H9 (cell line): ENCODE data around the gene DPH1. TPM values are rescaled to one million over a fixed set of nuclear protein-coding genes. Genes with fewer than 3 reads are reported as not detected.

Experiments
- DNase-seq: peaks from one replicate; pipeline ENCODE4 v3.0.0-alpha.2; 2017
- H2AFZ ChIP-seq: one replicate; pipeline ENCODE4 v1.6.1; 2013; ENCODE audit warnings: mild to moderate bottlenecking, low read length, control low read depth, moderate library complexity
- H2AK5ac ChIP-seq: 2 replicates; pipeline ENCODE4 v1.6.1; 2013; ENCODE audit warnings: low read length, control low read depth, mixed read lengths; ENCODE audit not compliant: insufficient read length
- H2BK120ac ChIP-seq: one replicate; pipeline ENCODE4 v1.6.1; 2013; ENCODE audit warnings: low read depth, mild to moderate bottlenecking, low read length, control low read depth, inconsistent platforms; ENCODE audit not compliant: poor library complexity, severe bottlenecking
- H2BK12ac ChIP-seq: 2 replicates; pipeline ENCODE4 v1.6.1; 2013; ENCODE audit warnings: low read length, control low read depth, mixed read lengths, low read depth; ENCODE audit not compliant: insufficient read length
- H2BK15ac ChIP-seq: 2 replicates; pipeline ENCODE4 v1.6.1; 2013; ENCODE audit warnings: low read depth, low read length, control low read depth
- H2BK20ac ChIP-seq: one replicate; pipeline ENCODE4 v1.6.1; 2013; ENCODE audit warnings: low read depth, mild to moderate bottlenecking, low read length, control low read depth, inconsistent platforms; ENCODE audit not compliant: poor library complexity, severe bottlenecking
- H2BK5ac ChIP-seq: 2 replicates; pipeline ENCODE4 v1.6.1; 2013; ENCODE audit warnings: low read length, control low read depth, mixed read lengths; ENCODE audit not compliant: insufficient read length
- H3K14ac ChIP-seq: 2 replicates; pipeline ENCODE4 v1.6.1; 2013; ENCODE audit warnings: low read length, control low read depth; ENCODE audit not compliant: insufficient read depth
- H3K18ac ChIP-seq: 2 replicates; pipeline ENCODE4 v1.6.1; 2013; ENCODE audit warnings: low read depth, mild to moderate bottlenecking, mixed read lengths, low read length, control low read depth; ENCODE audit not compliant: insufficient read length
- H3K23ac ChIP-seq: 2 replicates; pipeline ENCODE4 v1.6.1; 2013; ENCODE audit warnings: low read length, control low read depth, mixed read lengths, low read depth; ENCODE audit not compliant: insufficient read length
- H3K23me2 ChIP-seq: 2 replicates; pipeline ENCODE4 v1.6.1; 2013; ENCODE audit warnings: low read depth, mild to moderate bottlenecking, mixed read lengths, low read length, control low read depth; ENCODE audit not compliant: insufficient read length, poor library complexity, severe bottlenecking
- H3K27ac ChIP-seq: 2 replicates; pipeline ENCODE4 v1.5.1; 2013; ENCODE audit warnings: low read length, control low read depth, mixed read lengths, low read depth; ENCODE audit not compliant: insufficient read length
- H3K27me3 ChIP-seq: 2 replicates; pipeline ENCODE4 v1.6.1; 2013; ENCODE audit warnings: low read length, control low read depth, inconsistent platforms; ENCODE audit not compliant: insufficient read depth
- H3K4ac ChIP-seq: 2 replicates; pipeline ENCODE4 v1.6.1; 2013; ENCODE audit warnings: low read depth, mild to moderate bottlenecking, control low read depth, inconsistent platforms, low read length, moderate library complexity
- H3K4me1 ChIP-seq: 2 replicates; pipeline ENCODE4 v1.6.1; 2013; ENCODE audit warnings: low read length, control low read depth, inconsistent platforms; ENCODE audit not compliant: insufficient read depth
- H3K4me2 ChIP-seq: 2 replicates; pipeline ENCODE4 v1.6.1; 2013; ENCODE audit warnings: low read length, control low read depth, mixed read lengths; ENCODE audit not compliant: insufficient read length, insufficient read depth
- H3K56ac ChIP-seq: 2 replicates; pipeline ENCODE4 v1.6.1; 2013; ENCODE audit warnings: low read depth, mild to moderate bottlenecking, mixed read lengths, low read length, control low read depth; ENCODE audit not compliant: insufficient read length
- H3K79me1 ChIP-seq: 2 replicates; pipeline ENCODE4 v1.6.1; 2013; ENCODE audit warnings: low read depth, mild to moderate bottlenecking, moderate library complexity, low read length, control low read depth, inconsistent platforms; ENCODE audit not compliant: insufficient read depth, poor library complexity, severe bottlenecking
- H3K79me2 ChIP-seq: 2 replicates; pipeline ENCODE4 v1.6.1; 2013; ENCODE audit warnings: low read length, control low read depth, inconsistent platforms; ENCODE audit not compliant: insufficient read depth
- H3K9ac ChIP-seq: 2 replicates; pipeline ENCODE4 v1.6.1; 2013; ENCODE audit warnings: low read length, control low read depth, mixed read lengths; ENCODE audit not compliant: insufficient read length; ENCODE audit errors: extremely low read depth
- H3K9me3 ChIP-seq: one replicate; pipeline ENCODE4 v1.6.1; 2013; ENCODE audit warnings: low read depth, low read length, inconsistent platforms; ENCODE audit not compliant: control insufficient read depth
- H3T11ph ChIP-seq: one replicate; pipeline ENCODE4 v1.6.1; 2013; ENCODE audit warnings: mild to moderate bottlenecking, low read length, control low read depth, inconsistent platforms
- H4K20me1 ChIP-seq: one replicate; pipeline ENCODE4 v1.6.1; 2013; ENCODE audit not compliant: control insufficient read depth, insufficient read length, insufficient read depth
- H4K5ac ChIP-seq: 2 replicates; pipeline ENCODE4 v1.6.1; 2013; ENCODE audit warnings: low read depth, mild to moderate bottlenecking, mixed read lengths, low read length, control low read depth; ENCODE audit not compliant: insufficient read length
- H4K8ac ChIP-seq: replicated peaks from 2 replicates; pipeline ENCODE4 v1.6.1; 2013; ENCODE audit warnings: low read length, control low read depth, mixed read lengths, low read depth; ENCODE audit not compliant: insufficient read length
- H4K91ac ChIP-seq: 2 replicates; pipeline ENCODE4 v1.6.1; 2013; ENCODE audit warnings: low read depth, mild to moderate bottlenecking, moderate library complexity, mixed read lengths, low read length, control low read depth; ENCODE audit not compliant: insufficient read length
- H3K27ac Mint-ChIP-seq, 3 experiments: 2 replicates in 2 of 3; 3 replicates in 1 of 3; pipeline ENCODE4 v1.8.0; 2020 to 2021; ENCODE audit warnings: mixed read lengths in 3 of 3, mild to moderate bottlenecking in 1 of 3, moderate library complexity in 1 of 3
- H3K27me3 Mint-ChIP-seq: 2 replicates; pipeline ENCODE4 v1.8.0; 2021; ENCODE audit warnings: low read depth, mild to moderate bottlenecking, moderate library complexity, mixed read lengths
- H3K36me3 Mint-ChIP-seq, 3 experiments: 2 replicates in 2 of 3; 3 replicates in 1 of 3; pipeline ENCODE4 v1.8.0; 2020 to 2021; ENCODE audit warnings: low read depth in 3 of 3, mixed read lengths in 3 of 3; ENCODE audit not compliant: insufficient read depth in 1 of 3
- H3K4me1 Mint-ChIP-seq, 2 experiments: 2 replicates each; pipeline ENCODE4 v1.8.0; 2020; ENCODE audit warnings: mixed read lengths in 2 of 2
- H3K4me3 Mint-ChIP-seq, 2 experiments: 2 replicates in 1 of 2; 3 replicates in 1 of 2; pipeline ENCODE4 v1.8.0; 2020 to 2021; ENCODE audit warnings: mild to moderate bottlenecking in 2 of 2, mixed read lengths in 2 of 2, moderate library complexity in 1 of 2
- H3K9me3 Mint-ChIP-seq, 2 experiments: 2 replicates in 1 of 2; 3 replicates in 1 of 2; pipeline ENCODE4 v1.8.0; 2020; ENCODE audit warnings: mild to moderate bottlenecking in 2 of 2, mixed read lengths in 2 of 2, moderate library complexity in 1 of 2
- WGBS: extraction: QIAGEN DNeasy Blood & Tissue Kit; methylation state at CpG from one replicate; pipeline ENCODE4 v1.1.7; 2013; ENCODE audit warnings: missing lambda C conversion rate, low lambda C conversion rate, mixed read lengths; ENCODE audit not compliant: insufficient read length; ENCODE audit errors: extremely low coverage; 5-methylcytosine and 5-hydroxymethylcytosine counted together
- microRNA-seq: library from miRNA; unstranded; fragments of <30 nt; microRNA quantifications from one replicate; pipeline ENCODE4, GENCODE V29; 2020; ENCODE audit warnings: borderline microRNAs expressed
- total RNA-seq: library from RNA; stranded (reverse); gene quantifications from 2 replicates; pipeline ENCODE4 v1.2.1, GENCODE V29; 2021
- TF ChIP-seq, protein P1 (sequence below): fragments of 200-600 bp; sonication (generic); conservative IDR thresholded peaks from 3 replicates; pipeline ENCODE4 v1.8.0; 2021; ENCODE audit warnings: antibody characterized with exemption, mild to moderate bottlenecking

DPH1 gene
- total RNA-seq, 1 experiment from 2014 or later: 27.5 TPM

DNA sequence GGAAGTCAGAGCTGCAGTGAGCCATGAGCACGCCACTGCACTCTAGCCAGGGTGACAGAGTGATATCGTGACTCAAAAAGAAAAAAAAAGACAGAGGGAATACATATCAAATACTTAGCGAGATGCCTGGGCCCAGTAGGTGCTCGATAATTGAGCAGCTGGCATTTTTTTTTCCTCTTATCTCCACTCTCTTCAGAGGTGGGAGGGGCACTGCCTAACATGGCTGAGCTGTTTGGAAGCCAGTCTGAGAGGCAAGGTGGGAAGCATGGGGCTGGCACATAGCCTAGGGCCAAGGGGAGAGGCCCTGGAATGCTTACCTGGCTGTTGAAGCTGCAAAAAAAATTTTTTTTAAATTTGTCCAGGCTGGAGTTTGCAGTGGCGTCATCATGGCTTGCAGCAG lies 63.4 kb downstream of the DPH1 start:
- H3K4me3 Mint-ChIP-seq: no peak overlapping the region
- peak overlapping the region in 2 of 3 experiments; percentile 50 to 83; a peak in 3 of 7 replicates for H3K27ac Mint-ChIP-seq
- no peak overlapping the region for H3K18ac ChIP-seq
- H3T11ph ChIP-seq: no peak overlapping the region
- DNase-seq: no peak
- H3K4me1 Mint-ChIP-seq: peaks cover 33 to 40% of the 10 kb centered on the region in 2 experiments
- no peak overlapping the region for H2AK5ac ChIP-seq
- no peak overlapping the region for H3K9ac ChIP-seq
- H3K23ac ChIP-seq: no peak overlapping the region
- no peak overlapping the region for H4K91ac ChIP-seq
- H3K4ac ChIP-seq: no peak overlapping the region
- H4K8ac ChIP-seq: no peak overlapping the region
- H3K79me1 ChIP-seq: no peaks in the 10 kb centered on the region
- H3K79me2 ChIP-seq: no peaks in the 10 kb centered on the region
- no peak overlapping the region for H2AFZ ChIP-seq
- no peaks in the 10 kb centered on the region; a peak in 1 of 5 replicates for H3K9me3 Mint-ChIP-seq
- no peak overlapping the region for H3K56ac ChIP-seq
- peaks cover 0 to 2% (median 0%) of the 10 kb centered on the region in 3 experiments; a peak in 1 of 7 replicates for H3K36me3 Mint-ChIP-seq
- H3K9me3 ChIP-seq: no peaks in the 10 kb centered on the region
- H3K14ac ChIP-seq: no peak overlapping the region
- no peaks in the 10 kb centered on the region for H3K27me3 Mint-ChIP-seq
- H2BK5ac ChIP-seq: no peak overlapping the region
- no peak overlapping the region for H3K4me2 ChIP-seq
- no peak overlapping the region for H4K5ac ChIP-seq
- TF ChIP-seq, protein P1, sequence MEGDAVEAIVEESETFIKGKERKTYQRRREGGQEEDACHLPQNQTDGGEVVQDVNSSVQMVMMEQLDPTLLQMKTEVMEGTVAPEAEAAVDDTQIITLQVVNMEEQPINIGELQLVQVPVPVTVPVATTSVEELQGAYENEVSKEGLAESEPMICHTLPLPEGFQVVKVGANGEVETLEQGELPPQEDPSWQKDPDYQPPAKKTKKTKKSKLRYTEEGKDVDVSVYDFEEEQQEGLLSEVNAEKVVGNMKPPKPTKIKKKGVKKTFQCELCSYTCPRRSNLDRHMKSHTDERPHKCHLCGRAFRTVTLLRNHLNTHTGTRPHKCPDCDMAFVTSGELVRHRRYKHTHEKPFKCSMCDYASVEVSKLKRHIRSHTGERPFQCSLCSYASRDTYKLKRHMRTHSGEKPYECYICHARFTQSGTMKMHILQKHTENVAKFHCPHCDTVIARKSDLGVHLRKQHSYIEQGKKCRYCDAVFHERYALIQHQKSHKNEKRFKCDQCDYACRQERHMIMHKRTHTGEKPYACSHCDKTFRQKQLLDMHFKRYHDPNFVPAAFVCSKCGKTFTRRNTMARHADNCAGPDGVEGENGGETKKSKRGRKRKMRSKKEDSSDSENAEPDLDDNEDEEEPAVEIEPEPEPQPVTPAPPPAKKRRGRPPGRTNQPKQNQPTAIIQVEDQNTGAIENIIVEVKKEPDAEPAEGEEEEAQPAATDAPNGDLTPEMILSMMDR: no peak
- H3K23me2 ChIP-seq: no peaks in the 10 kb centered on the region
- no peaks in the 10 kb centered on the region for H4K20me1 ChIP-seq
- no peak overlapping the region for H2BK12ac ChIP-seq
- no CpG with 5 or more reads among the region's 5 CpGs for WGBS
- H3K4me1 ChIP-seq: peaks cover 6% of the 10 kb centered on the region; the same call in 1 of the 2 replicates
- no peak overlapping the region for H2BK15ac ChIP-seq
- no peak overlapping the region for H3K27ac ChIP-seq
- no peak overlapping the region for H2BK120ac ChIP-seq
- H2BK20ac ChIP-seq: no peak overlapping the region
- H3K27me3 ChIP-seq: no peaks in the 10 kb centered on the region

Small RNA genes lying within 50 kb of the gene (microRNA-seq; reads per million reads assigned to microRNA genes)
- gene MIR132 (25.7 reads per million, percentile 56 among the genes with 10 or more reads in this experiment), gene MIR212 (2.1 reads per million, percentile 21 among the genes with 10 or more reads in this experiment)

Other genes starting within 250 kb of the DPH1 start
- gene SMYD4, start 200.3 kb upstream of the DPH1 start, total RNA-seq: 28.8 and 29.0 TPM in 2 replicates
- 215 and 220 TPM in 2 replicates for gene RPA1, start 200.1 kb upstream of the DPH1 start, total RNA-seq
- 0.18 and 0.22 TPM in 2 replicates for gene RTN4RL1, start 4.8 kb upstream of the DPH1 start, total RNA-seq
- 24.2 and 24.6 TPM in 2 replicates for gene OVCA2, start 11.9 kb downstream of the DPH1 start, total RNA-seq
- gene HIC1, start 24.9 kb downstream of the DPH1 start, total RNA-seq: 1.8 and 2.7 TPM in 2 replicates